Lung microvascular endothelial cell (primary cell): ENCODE measurements around the gene CNOT6L. TPM values are rescaled to one million over a fixed set of nuclear protein-coding genes. Genes with fewer than 3 reads are reported as not detected.
A peak's percentile ranks its signal among the peaks of the same experiment; 100 is the strongest.

ENCODE experiments used
- DNase-seq, 2 donors: peaks; one replicate each; pipeline versions ENCODE4 v3.0.0 to v3.0.0-alpha.2; 2010; ENCODE audit warnings: low read depth in 2 of 2
- total RNA-seq: library from RNA; depleted of rRNA; stranded (reverse); fragments of >200 nt; gene quantifications from 2 replicates; pipeline ENCODE4 v1.2.1, GENCODE V29; 2014

The CNOT6L gene
- total RNA-seq, 1 donor from 2014 or later: 29.2 TPM

GRCh38 chr4:77713884-77714283 is 105.3 kb downstream of the CNOT6L start:
- DNase-seq: peak in 1 of 2 donors; percentile 10

GRCh38 chr4:77712675-77713074 is 106.5 kb downstream of the CNOT6L start:
- DNase-seq: no peak

GRCh38 chr4:77711469-77711868 is 107.7 kb downstream of the CNOT6L start:
- no peak for DNase-seq

GRCh38 chr4:77710684-77711083 is 108.5 kb downstream of the CNOT6L start:
- no peak for DNase-seq

DNA sequence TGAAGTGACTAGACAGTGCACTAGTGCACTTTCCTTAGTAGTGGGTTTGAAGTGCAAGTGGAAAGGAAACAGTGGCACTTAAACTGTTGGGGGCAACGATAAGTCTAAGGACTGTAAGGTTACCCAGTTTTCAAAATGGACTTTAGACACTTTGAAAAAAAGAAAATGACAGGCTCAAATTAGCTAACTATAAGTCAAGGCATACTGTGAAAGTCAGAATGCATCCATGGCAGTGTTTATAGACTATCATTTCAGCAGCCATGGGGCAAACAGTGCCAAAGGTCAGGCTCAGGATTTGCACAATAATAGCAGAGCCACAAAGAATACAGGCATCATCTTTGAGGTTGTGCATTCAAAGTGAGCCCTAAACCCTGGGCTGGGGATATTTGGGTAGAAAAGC is 109.1 kb downstream of the CNOT6L start:
- no peak for DNase-seq

DNA sequence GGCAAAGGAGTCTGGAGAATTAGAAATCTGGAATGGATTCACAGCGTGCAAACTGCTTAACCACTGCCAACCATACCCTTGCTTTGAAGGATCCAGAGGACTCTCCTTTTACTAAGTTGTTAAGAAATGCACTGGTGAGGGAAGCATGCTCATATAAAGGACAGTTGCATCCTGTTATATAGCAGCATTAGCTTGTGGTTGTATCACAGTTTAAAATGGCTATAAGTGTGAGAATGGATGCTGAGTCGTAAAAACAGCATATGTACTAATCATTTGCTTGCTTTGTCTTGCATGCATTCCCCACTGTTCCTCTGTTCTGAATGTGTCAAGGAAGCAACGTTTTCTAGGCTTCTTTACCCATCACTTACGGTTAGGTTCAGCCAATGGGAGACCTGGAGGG is 112.5 kb downstream of the CNOT6L start:
- no peak for DNase-seq

GRCh38 chr4:77703666-77704065 is 115.5 kb downstream of the CNOT6L start:
- DNase-seq: no peak

GRCh38 chr4:77701121-77701520 is 118.0 kb downstream of the CNOT6L start:
- DNase-seq: no peak

GRCh38 chr4:77699731-77700210 is 119.4 kb downstream of the CNOT6L start:
- peak; percentile 80 for DNase-seq

GRCh38 chr4:77697860-77698590 is 121.1 kb downstream of the CNOT6L start:
- peak; percentile 50 to 70 for DNase-seq

DNA sequence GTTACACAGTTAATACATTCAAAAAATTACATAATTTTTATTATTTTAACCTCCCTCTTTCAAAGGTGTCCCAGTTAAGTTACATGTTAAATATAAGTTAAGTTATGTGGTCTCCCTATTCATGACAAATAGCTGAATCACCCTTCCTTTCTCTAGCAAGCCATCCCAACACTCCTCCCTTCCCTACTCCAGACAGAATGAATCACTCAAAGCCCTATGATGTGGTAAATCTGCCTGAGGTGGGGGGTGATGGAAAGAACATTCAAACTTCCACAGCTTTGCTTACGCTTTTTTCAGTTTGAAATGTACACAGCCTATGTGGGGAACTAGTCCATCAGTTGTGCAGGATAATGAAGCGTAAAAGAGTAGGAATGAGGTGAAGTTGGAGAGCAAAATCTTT is 123.4 kb downstream of the CNOT6L start:
- DNase-seq: peak; percentile 44 to 88

DNA sequence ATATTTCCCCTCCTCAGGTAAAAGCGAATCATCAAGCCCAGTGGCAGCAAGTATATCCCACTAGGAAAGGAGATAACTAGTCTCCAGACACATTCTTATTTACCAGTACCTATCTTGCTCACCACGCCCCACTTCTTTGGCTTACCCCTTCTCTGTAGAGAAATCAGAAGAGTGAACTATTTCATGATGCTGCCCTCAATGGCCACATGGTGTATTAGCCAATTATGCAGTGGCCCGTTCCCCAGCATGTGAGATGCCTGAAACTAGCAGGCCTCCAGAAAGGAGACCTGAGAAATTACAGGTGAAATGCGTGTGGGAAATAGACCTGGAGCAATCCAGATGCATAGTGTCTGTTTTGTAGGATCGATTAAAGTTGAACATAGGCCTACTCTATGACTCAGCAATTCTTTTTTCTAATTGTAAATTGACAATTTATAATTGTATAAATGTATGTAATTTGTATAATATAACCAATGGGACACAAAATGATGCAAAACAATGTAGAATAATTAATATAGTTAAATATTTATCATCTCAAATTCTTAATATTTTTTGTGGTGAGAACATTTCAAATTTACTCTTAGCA is 126.2 kb downstream of the CNOT6L start:
- DNase-seq: no peak

DNA sequence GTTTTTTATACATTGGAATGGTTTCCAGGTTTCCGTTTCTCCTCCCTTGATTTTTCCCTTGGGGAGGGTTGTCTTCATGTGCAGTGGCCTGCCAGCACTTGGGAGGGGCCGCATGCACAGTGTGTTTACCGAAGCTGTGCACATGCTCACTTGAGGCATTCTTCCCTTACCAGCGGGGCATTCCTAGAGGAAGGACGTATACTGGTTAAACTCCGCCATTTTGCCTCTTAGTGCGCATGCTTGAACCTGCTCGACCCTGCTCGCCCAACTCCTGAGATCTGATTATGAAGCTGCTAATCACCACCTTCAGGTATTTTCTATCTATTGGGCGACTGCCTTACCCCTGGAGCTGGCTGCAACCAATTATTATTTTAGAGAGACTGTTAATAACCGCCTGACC is 137.4 kb downstream of the CNOT6L start:
- DNase-seq: no peak

DNA sequence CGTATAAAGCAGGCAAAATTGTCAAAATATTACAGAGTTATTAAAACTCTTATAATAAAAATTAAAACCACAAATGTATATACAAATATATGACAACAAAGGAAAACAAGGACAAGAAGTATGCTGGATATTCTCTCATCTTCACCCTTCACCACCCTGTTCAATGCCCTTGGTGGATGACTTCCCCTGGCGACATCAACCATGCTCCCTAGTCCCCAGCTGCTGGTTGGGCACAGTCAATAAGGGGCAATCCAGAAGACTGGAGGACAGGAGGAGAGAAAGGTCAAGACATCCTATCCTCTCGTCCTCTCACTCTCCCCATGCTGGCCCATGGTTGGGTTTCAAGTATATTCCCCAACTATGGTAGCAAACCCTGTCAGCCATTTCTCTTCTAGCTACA is 142.3 kb downstream of the CNOT6L start:
- DNase-seq: no peak

DNA sequence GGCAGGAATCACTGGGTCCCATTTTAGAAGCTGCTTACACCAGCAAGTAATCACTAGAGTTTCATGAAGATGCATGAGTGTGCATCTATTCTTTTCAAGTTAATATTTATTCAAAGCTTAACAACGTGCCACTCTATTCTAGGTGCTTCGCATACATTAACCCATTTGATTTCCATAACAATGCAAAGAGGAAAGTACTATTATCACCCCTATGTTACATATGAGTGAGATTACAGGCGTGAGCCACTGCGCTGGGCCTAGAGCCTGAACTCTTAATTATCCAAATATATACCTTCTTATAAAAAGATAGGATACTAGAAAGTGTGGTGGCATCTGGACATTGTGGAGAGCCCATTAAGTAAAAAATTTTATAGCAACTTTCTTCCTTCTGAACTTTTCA is 148.1 kb downstream of the CNOT6L start:
- DNase-seq: no peak

- DNase-seq: no peak
These were observed 149.1 kb downstream of the CNOT6L start for GRCh38 chr4:77669946-77670590.

- no peak for DNase-seq
These were observed 153.6 kb downstream of the CNOT6L start for GRCh38 chr4:77665381-77666069.

Other genes starting within 250 kb of the CNOT6L start
- not detected in 2 replicates for gene CXCL13, start 213.5 kb downstream of the CNOT6L start, total RNA-seq
- 18.3 and 20.9 TPM in 2 replicates for gene MRPL1, start 43.5 kb upstream of the CNOT6L start, total RNA-seq
- 0.20 and 0.65 TPM in 2 replicates for gene FRAS1, start 238.0 kb upstream of the CNOT6L start, total RNA-seq